ENCODE data around the gene TMEM233. TPM values are rescaled to one million over a fixed set of nuclear protein-coding genes. Genes with fewer than 3 reads are reported as not detected.

Gene TMEM233
- total and polyA plus RNA-seq, 2 of the 8 experiments (the other 6 are each of a cell fraction or from before 2014, with no cell fraction given): 0.09 TPM

GRCh38 chr12:119676573-119676972, 83.0 kb downstream of the TMEM233 start:
- TF ChIP-seq CBX5 (IDR thresholded peaks at IDR 0.05; ENCODE audit: low read depth, low read length) (no peak), TCF12 (IDR thresholded peaks at IDR 0.05; ENCODE audit: low read depth, low read length) (no peak), CTCF (IDR thresholded peaks at IDR 0.05; ENCODE audit: control extremely low read depth in 1 of 3, insufficient read depth in 1 of 3, low read depth in 1 of 3, low read length in 3 of 3) (peak in 1 of 3 experiments; percentile 18; a peak in 1 of 4 replicates)

More at GRCh38 chr12:119676573-119676972, 83.0 kb downstream of the TMEM233 start:
- 95% methylated on average over 13 of the region's 13 CpGs; no CpG with 5 or more reads in 1 of the 2 experiments for WGBS, 2 experiments (ENCODE audit: extremely low coverage in 1 of 2, insufficient coverage in 1 of 2, insufficient read length in 1 of 2, insufficient replicate concordance in 2 of 2, low coverage in 1 of 2, low lambda C conversion rate in 2 of 2, missing lambda C conversion rate in 1 of 2)
- no peak for DNase-seq (ENCODE audit: low read depth in 1 of 2, low spot score in 2 of 2)
- Histone ChIP-seq H3K14ac (ENCODE audit: insufficient read length) (no peak overlapping the region), H4K8ac (ENCODE audit: extremely low read depth, insufficient read depth, low read length) (no peak overlapping the region), H2BK5ac (ENCODE audit: low read depth, low read length) (no peak overlapping the region), H3K56ac (replicated peaks; ENCODE audit: insufficient read length, low read depth, low read length) (no peak overlapping the region), H2BK20ac (ENCODE audit: low read length) (no peak overlapping the region), H3K79me2 (ENCODE audit: control insufficient read depth in 1 of 2, insufficient read depth in 2 of 2, low read length in 2 of 2) (no peaks in the 10 kb centered on the region), H3K27ac (ENCODE audit: low read depth, low read length) (no peak overlapping the region), H3K23me2 (ENCODE audit: low read depth, low read length) (no peaks in the 10 kb centered on the region), H3K4me2 (ENCODE audit: insufficient read depth in 1 of 2, low read depth in 2 of 2, low read length in 2 of 2) (no peak overlapping the region), H3K27me3 (replicated peaks in 1 of 4; ENCODE audit: control insufficient read depth in 3 of 4, extremely low read depth in 1 of 4, insufficient read depth in 3 of 4, low read length in 3 of 4) (no peaks in the 10 kb centered on the region), H3K4me3 (ENCODE audit: extremely low read depth in 1 of 4, insufficient read depth in 2 of 4, low read depth in 3 of 4, low read length in 4 of 4) (no peak overlapping the region), H2AFZ (ENCODE audit: low read length) (no peak overlapping the region), H2BK120ac (replicated peaks; ENCODE audit: low read depth, low read length) (no peak overlapping the region), H3K79me1 (ENCODE audit: low read depth, low read length) (no peaks in the 10 kb centered on the region; the same call in 1 of the 2 replicates), H4K20me1 (replicated peaks in 1 of 2; ENCODE audit: control insufficient read depth in 1 of 2, insufficient read depth in 2 of 2, low read length in 2 of 2) (peaks cover 7 to 14% of the 10 kb centered on the region in 2 experiments), H2AK5ac (ENCODE audit: low read depth, low read length) (no peak overlapping the region), H2BK12ac (ENCODE audit: low read depth, low read length) (no peak overlapping the region), H3K18ac (ENCODE audit: extremely low read depth, low read length) (no peak overlapping the region), H2BK15ac (ENCODE audit: low read length) (no peak overlapping the region), H3K4me1 (replicated peaks in 1 of 4; ENCODE audit: control insufficient read depth in 3 of 4, insufficient read depth in 4 of 4, low read length in 3 of 4) (peaks cover 0 to 4% (median 0%) of the 10 kb centered on the region in 4 experiments; a peak in 2 of 7 replicates), H3K4ac (replicated peaks; ENCODE audit: insufficient read length, low read depth, low read length) (no peak overlapping the region), H4K5ac (ENCODE audit: insufficient read length, low read depth, low read length) (no peak overlapping the region), H3K36me3 (ENCODE audit: control insufficient read depth in 2 of 4, insufficient read depth in 4 of 4, low read length in 3 of 4) (peaks cover 37 to 92% (median 84%) of the 10 kb centered on the region in 4 experiments), H3K23ac (ENCODE audit: insufficient read length) (no peak overlapping the region), H3K9ac (replicated peaks in 1 of 4; ENCODE audit: extremely low read depth in 1 of 4, low read depth in 3 of 4, low read length in 3 of 4) (no peak overlapping the region), H3K9me3 (ENCODE audit: insufficient read depth in 2 of 2, low read depth in 1 of 2, low read length in 1 of 2) (no peaks in the 10 kb centered on the region), H4K91ac (replicated peaks; ENCODE audit: insufficient read length, low read length) (no peak overlapping the region)
- FAIRE-seq: no peak
- ChIA-PET CTCF (ENCODE audit: partially characterized antibody) (interaction anchor here (1.2 to 1.9 kb wide), 4 partner anchors 9 to 23 kb away, joined by 4 to 8 read pairs (median 5); partner anchors contain the start of gene PRKAB1), POLR2A (ENCODE audit: partially characterized antibody) (interaction anchor here (1.4 to 2.0 kb wide), 3 partner anchors 8 to 54 kb away, joined by 6 to 14 read pairs (median 6); partner anchors contain the start of gene PRKAB1)
